ENCODE measurements around the gene STX17. TPM values are rescaled to one million over a fixed set of nuclear protein-coding genes. Genes with fewer than 3 reads are reported as not detected.

STX17 gene
- total and polyA plus RNA-seq, 2 of the 13 experiments (the other 11 are each of a cell fraction or from before 2014, with no cell fraction given) = 8.3 to 25.7 TPM

GRCh38 chr9:99903393-99903792 is 3.1 kb upstream of the STX17 start:
- Histone ChIP-seq H3K4me2 (ENCODE audit: low read depth, low read length) (no peak overlapping the region), H2AFZ (ENCODE audit: low read length) (no peak overlapping the region), H3K4me3 (replicated peaks in 1 of 3; ENCODE audit: insufficient read depth in 1 of 3, low read depth in 2 of 3, low read length in 3 of 3) (no peak overlapping the region), H3K9me3 (ENCODE audit: low read length) (no peaks in the 10 kb centered on the region), H3K79me2 (ENCODE audit: insufficient read depth, low read length) (peaks cover 12% of the 10 kb centered on the region), H4K20me1 (ENCODE audit: insufficient read depth, low read length) (no peaks in the 10 kb centered on the region), H3K27ac (ENCODE audit: extremely low read length, insufficient read depth, low read length) (no peak overlapping the region), H3K4me1 (ENCODE audit: insufficient read depth, low read length) (peaks cover 23% of the 10 kb centered on the region), H3K36me3 (replicated peaks in 1 of 2; ENCODE audit: control insufficient read depth in 1 of 2, insufficient read depth in 2 of 2, low read length in 2 of 2) (no peaks in the 10 kb centered on the region), H3K9ac (ENCODE audit: insufficient read depth, low read depth, low read length) (no peak overlapping the region), H3K27me3 (ENCODE audit: control insufficient read depth in 1 of 2, insufficient read depth in 2 of 2, low read length in 2 of 2) (no peaks in the 10 kb centered on the region; a peak in 1 of 5 replicates)
- 93% methylated on average over 1 of the region's 1 CpG for WGBS (ENCODE audit: low lambda C conversion rate)
- TF ChIP-seq UBTF (CRISPR knock-in tag; IDR thresholded peaks at IDR 0.05) = no peak
- no peak for TF ChIP-seq SATB2 (CRISPR knock-in tag; IDR thresholded peaks at IDR 0.05)
- TF ChIP-seq SIN3B (IDR thresholded peaks at IDR 0.05; ENCODE audit: low read length) = no peak
- no peak for TF ChIP-seq PLRG1 (conservative IDR thresholded peaks at IDR 0.05)
- no peak for TF ChIP-seq RNF2 (conservative IDR thresholded peaks at IDR 0.05; ENCODE audit: low read depth)
- no peak for TF ChIP-seq ARID3A (IDR thresholded peaks at IDR 0.05; ENCODE audit: low read depth, low read length)
- TF ChIP-seq MEIS1 (CRISPR knock-in tag; IDR thresholded peaks at IDR 0.05; ENCODE audit: borderline replicate concordance) = no peak
- no peak for TF ChIP-seq SIN3A (IDR thresholded peaks at IDR 0.05; ENCODE audit: borderline replicate concordance, low read depth, low read length)
- no peak for TF ChIP-seq ZBTB39 (CRISPR knock-in tag; IDR thresholded peaks at IDR 0.05)
- no peak for TF ChIP-seq TGIF2 (CRISPR knock-in tag; IDR thresholded peaks at IDR 0.05)
- TF ChIP-seq ZNF510 (CRISPR knock-in tag; IDR thresholded peaks at IDR 0.05; ENCODE audit: low read depth) = no peak
- no peak for TF ChIP-seq RARA (CRISPR knock-in tag; IDR thresholded peaks at IDR 0.05)
- no peak for TF ChIP-seq EHMT2 (IDR thresholded peaks at IDR 0.05; ENCODE audit: borderline replicate concordance, low read depth, low read length)
- no peak for TF ChIP-seq PRDM4 (CRISPR knock-in tag; IDR thresholded peaks at IDR 0.05; ENCODE audit: borderline replicate concordance)
- TF ChIP-seq MAF1 (CRISPR knock-in tag; IDR thresholded peaks at IDR 0.05; ENCODE audit: borderline replicate concordance) = no peak
- FAIRE-seq = no peak
- BruUV-seq (replicated peaks) = no TSS peak
- intact Hi-C loops (cut with micrococcal nuclease; ENCODE audit: unreplicated experiment) (no loop called here), in situ Hi-C loops (cut with HindIII; ENCODE audit: extremely low pct_ligation_motif_present, low pct_unique_long_range_greater_than_20kb) (no loop called here)
- no peak for ATAC-seq
- CTCF ChIA-PET (ENCODE audit: low intra/inter-chr PET ratio, low total read pairs) = no interaction called here
- no peak for DNase-seq (ENCODE audit: low spot score)
- POLR2A ChIA-PET = interaction anchor here (1.1 kb wide), 1 partner anchor 82 kb away, joined by 3 read pairs; the partner anchor contains the start of gene NR4A3

Data from HepG2 (cell line).